HL-60 (cell line): ENCODE data around the gene LAMA3.

ENCODE experiments used
- DNase-seq, 2 experiments: peaks; one replicate each; pipeline ENCODE4 v3.0.0-alpha.2; 2010 to 2020; ENCODE audit warnings: low read depth in 1 of 2, low spot score in 1 of 2
- H3K27ac ChIP-seq: fragments of 250-450 bp; sonication (Bioruptor Pico); replicated peaks from 2 replicates; pipeline ENCODE4 v1.5.1; 2020; ENCODE audit warnings: mild to moderate bottlenecking, moderate library complexity
- H3K27me3 ChIP-seq: fragments of 250-450 bp; sonication (Bioruptor Pico); 2 replicates; pipeline ENCODE4 v1.5.1; 2021; ENCODE audit warnings: mild to moderate bottlenecking, moderate library complexity; ENCODE audit not compliant: insufficient read depth, poor library complexity, severe bottlenecking
- H3K4me3 ChIP-seq: replicated peaks from 2 replicates; pipeline ENCODE4 v1.5.1; 2011; ENCODE audit warnings: mild to moderate bottlenecking, control low read depth, low read length; ENCODE audit not compliant: insufficient read depth
- GABPA ChIP-seq: IDR thresholded peaks from 2 replicates; pipeline ENCODE4 v1.6.1; 2012; ENCODE audit warnings: low read depth
- POLR2AphosphoS5 ChIP-seq: IDR thresholded peaks from 2 replicates; pipeline ENCODE4 v1.6.1; 2012; ENCODE audit warnings: low read depth
- SPI1 ChIP-seq: IDR thresholded peaks from 2 replicates; pipeline ENCODE4 v1.6.1; 2012; ENCODE audit warnings: low read depth, mild to moderate bottlenecking, borderline replicate concordance
- TF ChIP-seq, protein P1 (sequence below): IDR thresholded peaks from one replicate; pipeline ENCODE4 v1.5.1; 2011; ENCODE audit warnings: low read length, control low read depth, inconsistent platforms; ENCODE audit not compliant: insufficient read depth
- TF ChIP-seq, protein P2 (sequence below): IDR thresholded peaks from 2 replicates; pipeline ENCODE4 v1.6.1; 2012; ENCODE audit warnings: low read depth; ENCODE audit not compliant: insufficient replicate concordance

The LAMA3 gene

DNA sequence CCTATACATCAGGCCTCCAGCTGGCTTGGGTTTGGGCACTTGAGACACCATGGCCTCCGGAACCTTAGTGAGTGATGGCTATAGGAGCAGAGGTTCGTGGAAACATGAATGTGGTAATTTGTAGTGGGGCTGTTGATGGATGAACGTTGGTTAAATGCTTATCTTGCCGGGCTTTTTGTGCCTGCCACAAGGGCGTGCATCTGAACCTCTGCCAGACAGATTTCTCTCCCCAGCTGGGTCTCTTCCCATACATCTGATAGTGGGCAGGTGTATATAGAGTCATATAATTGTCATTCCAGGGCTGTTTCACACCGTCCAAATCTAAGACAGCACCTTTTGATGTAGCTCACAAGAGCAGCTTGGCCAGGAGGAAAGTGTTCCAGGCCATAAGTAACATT is 14.7 kb downstream of the LAMA3 start:
- no peak overlapping the region for H3K4me3 ChIP-seq
- no peak for TF ChIP-seq SPI1
- TF ChIP-seq POLR2AphosphoS5, result no peak
- TF ChIP-seq, protein P1, sequence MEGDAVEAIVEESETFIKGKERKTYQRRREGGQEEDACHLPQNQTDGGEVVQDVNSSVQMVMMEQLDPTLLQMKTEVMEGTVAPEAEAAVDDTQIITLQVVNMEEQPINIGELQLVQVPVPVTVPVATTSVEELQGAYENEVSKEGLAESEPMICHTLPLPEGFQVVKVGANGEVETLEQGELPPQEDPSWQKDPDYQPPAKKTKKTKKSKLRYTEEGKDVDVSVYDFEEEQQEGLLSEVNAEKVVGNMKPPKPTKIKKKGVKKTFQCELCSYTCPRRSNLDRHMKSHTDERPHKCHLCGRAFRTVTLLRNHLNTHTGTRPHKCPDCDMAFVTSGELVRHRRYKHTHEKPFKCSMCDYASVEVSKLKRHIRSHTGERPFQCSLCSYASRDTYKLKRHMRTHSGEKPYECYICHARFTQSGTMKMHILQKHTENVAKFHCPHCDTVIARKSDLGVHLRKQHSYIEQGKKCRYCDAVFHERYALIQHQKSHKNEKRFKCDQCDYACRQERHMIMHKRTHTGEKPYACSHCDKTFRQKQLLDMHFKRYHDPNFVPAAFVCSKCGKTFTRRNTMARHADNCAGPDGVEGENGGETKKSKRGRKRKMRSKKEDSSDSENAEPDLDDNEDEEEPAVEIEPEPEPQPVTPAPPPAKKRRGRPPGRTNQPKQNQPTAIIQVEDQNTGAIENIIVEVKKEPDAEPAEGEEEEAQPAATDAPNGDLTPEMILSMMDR, result no peak
- DNase-seq, result no peak
- H3K27ac ChIP-seq, result no peak overlapping the region
- peaks cover 30% of the 10 kb centered on the region for H3K27me3 ChIP-seq

DNA sequence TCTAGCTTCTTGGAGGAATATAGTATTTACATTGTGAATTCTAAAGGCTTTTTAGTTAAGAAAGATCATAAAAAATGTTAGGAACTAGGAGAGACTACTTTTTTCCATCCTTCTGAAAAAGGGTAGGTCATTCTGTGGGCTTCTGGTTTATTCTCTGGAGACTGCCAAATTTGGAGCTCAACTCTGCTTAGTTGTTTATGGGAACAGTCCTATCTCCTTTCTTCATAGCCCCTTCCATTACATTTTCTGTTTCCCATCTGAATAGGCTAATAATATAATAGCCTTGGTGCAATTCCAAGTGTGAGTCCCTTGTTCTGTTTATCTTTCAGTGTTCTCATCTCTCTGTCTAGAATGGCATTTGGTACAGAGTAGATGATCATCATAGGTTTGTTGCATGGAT is 15.6 kb downstream of the LAMA3 start:
- Histone ChIP-seq H3K27me3 (peaks cover 27% of the 10 kb centered on the region), H3K4me3 (no peak overlapping the region), H3K27ac (no peak overlapping the region)
- TF ChIP-seq, protein P2, sequence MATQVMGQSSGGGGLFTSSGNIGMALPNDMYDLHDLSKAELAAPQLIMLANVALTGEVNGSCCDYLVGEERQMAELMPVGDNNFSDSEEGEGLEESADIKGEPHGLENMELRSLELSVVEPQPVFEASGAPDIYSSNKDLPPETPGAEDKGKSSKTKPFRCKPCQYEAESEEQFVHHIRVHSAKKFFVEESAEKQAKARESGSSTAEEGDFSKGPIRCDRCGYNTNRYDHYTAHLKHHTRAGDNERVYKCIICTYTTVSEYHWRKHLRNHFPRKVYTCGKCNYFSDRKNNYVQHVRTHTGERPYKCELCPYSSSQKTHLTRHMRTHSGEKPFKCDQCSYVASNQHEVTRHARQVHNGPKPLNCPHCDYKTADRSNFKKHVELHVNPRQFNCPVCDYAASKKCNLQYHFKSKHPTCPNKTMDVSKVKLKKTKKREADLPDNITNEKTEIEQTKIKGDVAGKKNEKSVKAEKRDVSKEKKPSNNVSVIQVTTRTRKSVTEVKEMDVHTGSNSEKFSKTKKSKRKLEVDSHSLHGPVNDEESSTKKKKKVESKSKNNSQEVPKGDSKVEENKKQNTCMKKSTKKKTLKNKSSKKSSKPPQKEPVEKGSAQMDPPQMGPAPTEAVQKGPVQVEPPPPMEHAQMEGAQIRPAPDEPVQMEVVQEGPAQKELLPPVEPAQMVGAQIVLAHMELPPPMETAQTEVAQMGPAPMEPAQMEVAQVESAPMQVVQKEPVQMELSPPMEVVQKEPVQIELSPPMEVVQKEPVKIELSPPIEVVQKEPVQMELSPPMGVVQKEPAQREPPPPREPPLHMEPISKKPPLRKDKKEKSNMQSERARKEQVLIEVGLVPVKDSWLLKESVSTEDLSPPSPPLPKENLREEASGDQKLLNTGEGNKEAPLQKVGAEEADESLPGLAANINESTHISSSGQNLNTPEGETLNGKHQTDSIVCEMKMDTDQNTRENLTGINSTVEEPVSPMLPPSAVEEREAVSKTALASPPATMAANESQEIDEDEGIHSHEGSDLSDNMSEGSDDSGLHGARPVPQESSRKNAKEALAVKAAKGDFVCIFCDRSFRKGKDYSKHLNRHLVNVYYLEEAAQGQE, result no peak
- no peak for TF ChIP-seq SPI1
- no peak for TF ChIP-seq POLR2AphosphoS5
- TF ChIP-seq GABPA, result no peak
- TF ChIP-seq, protein P1, result no peak
- DNase-seq, result no peak

DNA sequence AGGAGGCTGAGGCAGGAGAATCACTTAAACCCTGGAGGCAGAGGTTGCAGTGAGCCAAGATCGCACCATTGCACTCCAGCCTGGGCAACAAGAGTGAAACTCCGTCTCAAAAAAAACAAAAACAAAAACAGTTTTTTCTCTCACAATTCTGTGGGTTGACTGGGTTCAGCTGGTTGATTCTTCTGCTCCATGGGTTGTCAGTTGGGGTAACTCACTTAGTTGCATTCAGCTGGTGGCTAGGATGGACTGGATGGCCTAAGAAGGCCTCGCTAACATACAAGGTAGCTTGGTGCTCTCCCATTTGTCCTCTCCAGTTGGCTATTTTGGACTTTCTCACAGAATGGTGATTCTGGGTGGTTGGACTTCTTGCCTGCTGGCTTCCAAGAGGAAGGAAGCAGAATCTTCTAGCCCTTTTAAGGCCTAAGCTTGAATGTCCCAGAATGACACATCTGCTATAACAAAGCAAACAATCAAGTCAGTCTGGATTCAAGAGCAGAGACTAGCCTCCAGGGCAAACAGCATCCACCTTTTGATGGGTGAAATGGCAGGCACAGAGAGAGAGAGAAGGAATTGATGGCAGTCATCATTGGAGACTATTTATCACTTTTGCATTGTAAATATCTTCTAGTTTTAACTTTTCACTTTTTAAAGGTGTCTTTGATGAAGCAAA is 17.9 kb downstream of the LAMA3 start:
- no peak overlapping the region for H3K27ac ChIP-seq
- TF ChIP-seq, protein P2, result no peak
- TF ChIP-seq, protein P1, result no peak
- TF ChIP-seq GABPA, result no peak
- no peak for TF ChIP-seq POLR2AphosphoS5
- no peak for TF ChIP-seq SPI1
- H3K27me3 ChIP-seq, result peaks cover 8% of the 10 kb centered on the region
- no peak for DNase-seq
- no peak overlapping the region for H3K4me3 ChIP-seq

DNA sequence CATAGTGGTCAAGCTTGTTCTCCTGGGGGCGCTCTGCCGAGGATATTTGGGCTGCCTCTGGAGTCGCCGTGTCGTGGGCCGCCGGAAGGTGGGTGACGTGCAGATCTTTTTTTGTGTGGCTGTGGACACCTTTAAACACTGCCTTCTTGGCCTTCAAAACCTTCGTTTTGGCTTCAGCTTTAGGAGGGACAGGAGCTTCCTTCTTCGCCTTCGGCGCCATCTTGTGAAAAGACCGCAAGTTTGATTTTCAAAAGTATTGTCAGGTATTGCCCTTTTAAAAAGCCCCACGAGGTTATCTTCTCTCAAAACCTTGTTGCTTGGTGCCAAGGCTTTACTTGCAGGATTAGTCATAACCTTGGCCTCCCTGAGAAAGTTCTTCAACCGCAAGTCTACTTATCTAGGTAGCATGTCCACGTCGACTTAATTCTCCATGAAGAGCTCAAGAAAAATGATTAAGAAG is 20.8 kb downstream of the LAMA3 start:
- no peak overlapping the region for H3K4me3 ChIP-seq

More for the DNA sequence above, 20.8 kb downstream of the LAMA3 start:
- no peak overlapping the region for H3K27ac ChIP-seq
- no peak for DNase-seq
- H3K27me3 ChIP-seq, result peaks cover 3% of the 10 kb centered on the region
- TF ChIP-seq, protein P2, result no peak
- TF ChIP-seq, protein P1, result no peak
